GM13976 (cell line): Measurements from ENCODE around the gene SMYD1.

ENCODE experiments used
- DNase-seq: peaks from one replicate; pipeline ENCODE4 v3.0.0; 2012; ENCODE audit warnings: low spot score
- CTCF ChIP-seq: IDR thresholded peaks from 2 replicates; pipeline ENCODE4 v1.5.1; 2012; ENCODE audit warnings: borderline replicate concordance, mild to moderate bottlenecking; ENCODE audit not compliant: insufficient read depth; ENCODE audit errors: extremely low read depth, missing control alignments, control extremely low read depth
- in situ Hi-C: fragments of 300-500 bp; cut with MboI; formaldehyde crosslinking; loops from one replicate; pipeline ENCODE4 v1.12.0; 2022; ENCODE audit warnings: low sequenced_read_pairs, mixed read lengths, inconsistent platforms; ENCODE audit not compliant: unreplicated experiment

SMYD1 gene

GRCh38 chr2:88146590-88146989, 79.0 kb downstream of the SMYD1 start:
- in situ Hi-C loops = no loop called here
- no peak for TF ChIP-seq CTCF
- DNase-seq = no peak

GRCh38 chr2:88147145-88147544, 79.5 kb downstream of the SMYD1 start:
- TF ChIP-seq CTCF = no peak
- in situ Hi-C loops = no loop called here
- DNase-seq = no peak

GRCh38 chr2:88148929-88149438, 81.4 kb downstream of the SMYD1 start:
- DNase-seq = no peak
- TF ChIP-seq CTCF = no peak
- in situ Hi-C loops = no loop called here

GRCh38 chr2:88159481-88159880, 91.9 kb downstream of the SMYD1 start:
- DNase-seq = no peak
- in situ Hi-C loops = no loop called here
- no peak for TF ChIP-seq CTCF

GRCh38 chr2:88159955-88160415, 92.4 kb downstream of the SMYD1 start:
- peak; percentile 64 for DNase-seq
- TF ChIP-seq CTCF = peak; percentile 70
- in situ Hi-C loops = no loop called here

GRCh38 chr2:88160517-88160916, 92.9 kb downstream of the SMYD1 start:
- TF ChIP-seq CTCF = no peak
- in situ Hi-C loops = no loop called here

More at GRCh38 chr2:88160517-88160916, 92.9 kb downstream of the SMYD1 start:
- no peak for DNase-seq
